SK-N-MC (cell line): ENCODE results near the gene MCU.
"Not testable (repeated sequence)": the region's sequence is repeated elsewhere in the genome, so short reads cannot be mapped to it uniquely, and the experiment has no call there.

Experiments used
- DNase-seq: peaks from one replicate; pipeline ENCODE4 v3.0.0-alpha.2; 2011; ENCODE audit warnings: low read depth, low spot score
- H3K27ac ChIP-seq: fragments of 200-600 bp; sonication (generic); 2 replicates; pipeline ENCODE4 v1.5.1; 2016; ENCODE audit warnings: mixed run types
- H3K36me3 ChIP-seq: fragments of 200-600 bp; sonication (generic); 2 replicates; pipeline ENCODE4 v1.6.1; 2017; ENCODE audit warnings: antibody characterized with exemption, low read length, mixed read lengths; ENCODE audit not compliant: insufficient read depth
- H3K4me3 ChIP-seq: fragments of 200-600 bp; sonication (generic); 2 replicates; pipeline ENCODE4 v1.5.1; 2016
- H3K9ac ChIP-seq: fragments of 200-600 bp; sonication (generic); 2 replicates; pipeline ENCODE4 v1.8.0; 2017; ENCODE audit warnings: mixed run types, mixed read lengths; ENCODE audit not compliant: insufficient read length
- H3K9me3 ChIP-seq: fragments of 200-600 bp; sonication (generic); 2 replicates; pipeline ENCODE4 v1.6.1; 2017; ENCODE audit warnings: low read depth, mild to moderate bottlenecking, antibody characterized with exemption, low read length, moderate library complexity, mixed read lengths
- EZH2 ChIP-seq: fragments of 200-600 bp; sonication (generic); IDR thresholded peaks from one replicate; pipeline ENCODE4 v1.6.1; 2017; ENCODE audit warnings: antibody characterized with exemption
- FOXP2 ChIP-seq: optimal IDR thresholded peaks from 2 replicates; pipeline ENCODE3; 2011; ENCODE audit warnings: mild to moderate bottlenecking, moderate library complexity; ENCODE audit not compliant: insufficient read depth; ENCODE audit errors: extremely low read length, control extremely low read depth
- POLR2AphosphoS5 ChIP-seq: IDR thresholded peaks from 2 replicates; pipeline ENCODE4 v1.6.1; 2012; ENCODE audit warnings: mild to moderate bottlenecking, low read depth, low read length, borderline replicate concordance

MCU gene

GRCh38 chr10:72733989-72734388 lies 42.0 kb downstream of the MCU start:
- H3K4me3 ChIP-seq, result no peak overlapping the region
- no peaks in the 10 kb centered on the region for H3K9me3 ChIP-seq
- no peak overlapping the region for H3K27ac ChIP-seq
- no peak for DNase-seq
- no peak overlapping the region for H3K9ac ChIP-seq
- no peak for TF ChIP-seq EZH2
- no peak for TF ChIP-seq POLR2AphosphoS5
- no peak for TF ChIP-seq FOXP2
- no peaks in the 10 kb centered on the region for H3K36me3 ChIP-seq

- Histone ChIP-seq H3K36me3 (no peaks in the 10 kb centered on the region), H3K27ac (no peak overlapping the region), H3K9ac (no peak overlapping the region), H3K4me3 (no peak overlapping the region), H3K9me3 (no peaks in the 10 kb centered on the region)
- TF ChIP-seq POLR2AphosphoS5 (no peak), FOXP2 (no peak), EZH2 (no peak)
- no peak for DNase-seq
Measured at GRCh38 chr10:72735288-72735936, 43.5 kb downstream of the MCU start.

DNA sequence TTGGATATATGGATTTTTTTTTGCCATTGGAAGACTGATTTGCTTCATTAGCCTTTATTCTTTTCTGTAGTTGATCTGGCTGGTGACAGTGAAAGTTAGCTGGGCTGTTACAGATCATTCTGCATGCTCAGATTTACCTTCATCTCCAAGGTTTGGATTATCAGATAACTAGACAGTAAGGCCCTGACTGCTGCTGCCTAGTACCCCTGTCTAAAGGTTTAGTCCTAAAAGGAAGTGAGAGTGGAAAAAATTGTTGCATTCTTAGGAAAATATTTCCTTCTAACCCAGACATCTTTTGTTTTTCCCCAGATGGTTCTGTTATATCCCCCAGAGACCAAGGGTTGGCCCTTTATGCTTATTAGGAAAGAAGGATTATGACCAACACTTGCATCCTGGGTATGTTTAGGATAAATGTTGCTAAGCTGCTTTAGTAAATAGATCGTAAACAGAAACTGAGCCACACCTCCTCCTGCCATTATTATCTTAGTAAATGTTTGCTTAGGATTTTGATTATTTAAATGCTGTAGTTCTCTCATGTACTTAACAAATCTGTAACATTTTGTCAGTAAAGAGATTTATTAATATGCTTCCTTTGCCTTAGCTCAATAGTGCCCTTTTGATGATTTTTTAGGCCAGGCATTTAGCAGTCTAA lies 44.4 kb downstream of the MCU start:
- no peak for DNase-seq
- no peaks in the 10 kb centered on the region for H3K36me3 ChIP-seq
- no peak overlapping the region for H3K27ac ChIP-seq
- TF ChIP-seq FOXP2, result no peak
- no peak for TF ChIP-seq EZH2
- no peak for TF ChIP-seq POLR2AphosphoS5
- H3K4me3 ChIP-seq, result no peak overlapping the region
- no peak overlapping the region for H3K9ac ChIP-seq
- H3K9me3 ChIP-seq, result no peaks in the 10 kb centered on the region

GRCh38 chr10:72736828-72737220 lies 44.9 kb downstream of the MCU start:
- TF ChIP-seq EZH2, result no peak
- no peak for TF ChIP-seq FOXP2
- no peak for TF ChIP-seq POLR2AphosphoS5
- Histone ChIP-seq H3K36me3 (no peaks in the 10 kb centered on the region), H3K9me3 (no peaks in the 10 kb centered on the region), H3K4me3 (no peak overlapping the region), H3K27ac (no peak overlapping the region), H3K9ac (no peak overlapping the region)
- no peak for DNase-seq

DNA sequence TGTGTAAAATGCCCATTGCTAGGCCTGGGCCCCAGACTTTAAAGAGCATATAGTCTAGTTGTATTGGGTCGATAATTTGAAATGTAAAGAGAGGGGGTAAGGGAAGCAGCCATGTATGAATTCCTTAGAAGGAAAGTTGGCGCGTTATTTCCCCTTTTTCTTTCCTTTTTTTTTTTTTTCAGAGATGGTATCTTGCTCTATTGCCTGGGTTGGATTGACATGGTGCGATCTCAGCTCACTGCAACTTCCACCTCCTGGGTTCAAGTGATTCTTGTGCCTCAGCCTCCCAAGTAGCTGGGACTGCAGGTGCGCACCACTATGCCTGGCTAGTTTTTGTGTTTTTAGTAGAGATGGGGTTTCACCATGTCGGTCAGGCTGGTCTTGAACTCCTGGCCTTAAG lies 45.4 kb downstream of the MCU start:
- not testable (repeated sequence) for DNase-seq, H3K27ac ChIP-seq, H3K9me3 ChIP-seq, H3K9ac ChIP-seq, H3K4me3 ChIP-seq, H3K36me3 ChIP-seq

DNA sequence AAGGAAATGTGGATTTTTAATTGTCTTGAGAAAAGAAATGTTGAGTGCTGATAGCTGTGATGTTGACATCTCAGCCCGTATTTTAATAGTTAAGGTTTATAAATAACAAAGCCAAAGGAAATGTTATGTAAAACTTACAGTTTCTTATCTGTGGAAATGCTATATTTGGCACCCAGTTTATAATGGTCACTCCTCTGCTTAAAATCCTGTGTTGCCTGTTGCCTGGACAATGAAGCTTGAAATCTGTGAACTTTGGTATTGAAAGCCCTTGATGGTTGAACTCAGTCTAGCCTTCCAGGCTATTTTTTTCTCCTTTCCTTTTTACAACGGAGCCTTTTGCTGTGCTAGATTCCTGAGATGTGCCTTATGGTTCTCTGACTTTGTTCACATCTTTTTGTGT lies 46.5 kb downstream of the MCU start:
- H3K9me3 ChIP-seq, result no peaks in the 10 kb centered on the region
- TF ChIP-seq POLR2AphosphoS5, result no peak
- no peak for TF ChIP-seq EZH2
- TF ChIP-seq FOXP2, result no peak
- H3K9ac ChIP-seq, result no peak overlapping the region
- DNase-seq, result no peak
- H3K27ac ChIP-seq, result no peak overlapping the region
- no peaks in the 10 kb centered on the region for H3K36me3 ChIP-seq
- no peak overlapping the region for H3K4me3 ChIP-seq

DNA sequence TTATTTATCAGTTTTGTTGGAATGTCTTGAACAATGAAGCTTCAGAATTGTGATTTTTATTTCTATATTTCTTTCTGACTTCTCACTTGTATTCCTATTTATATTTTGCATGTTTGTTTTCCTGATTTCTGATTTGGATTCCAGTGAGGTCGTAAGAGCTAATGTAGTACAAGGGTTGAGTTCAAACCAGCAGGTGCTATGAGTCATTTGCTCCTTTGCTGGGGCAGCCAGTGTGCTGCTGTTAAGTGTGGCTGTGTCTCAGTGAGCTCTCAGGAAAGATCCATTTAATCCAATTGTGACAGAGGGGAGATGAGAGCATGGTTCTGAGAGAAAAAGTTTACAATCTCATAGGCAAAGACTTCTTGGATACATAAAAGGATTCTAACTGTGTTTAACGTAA lies 48.6 kb downstream of the MCU start:
- Histone ChIP-seq H3K4me3 (no peak overlapping the region), H3K27ac (no peak overlapping the region), H3K9me3 (no peaks in the 10 kb centered on the region), H3K36me3 (no peaks in the 10 kb centered on the region), H3K9ac (no peak overlapping the region)
- TF ChIP-seq EZH2 (no peak), FOXP2 (no peak), POLR2AphosphoS5 (no peak)
- no peak for DNase-seq

DNA sequence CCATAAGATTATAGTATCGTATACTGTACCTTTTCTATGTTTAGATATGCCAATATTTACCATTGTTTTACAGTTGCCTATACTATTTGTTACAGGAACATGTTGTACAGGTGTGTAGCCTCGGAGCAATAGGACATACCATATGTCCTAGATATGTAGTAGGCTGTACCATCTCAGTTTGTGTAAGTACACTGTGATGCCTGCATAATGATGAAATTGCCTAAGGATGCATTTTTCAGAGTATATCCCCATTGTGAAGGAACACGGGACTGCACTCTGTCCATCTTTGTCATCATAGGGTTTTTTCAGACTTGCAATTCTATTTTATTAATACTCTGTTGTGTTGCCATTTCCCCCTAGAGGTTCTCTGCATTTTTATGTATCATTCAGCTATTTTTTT lies 50.1 kb downstream of the MCU start:
- Histone ChIP-seq H3K4me3 (no peak overlapping the region), H3K9ac (no peak overlapping the region), H3K9me3 (no peaks in the 10 kb centered on the region), H3K36me3 (no peaks in the 10 kb centered on the region), H3K27ac (no peak overlapping the region)
- DNase-seq, result no peak
- TF ChIP-seq FOXP2 (no peak), POLR2AphosphoS5 (no peak), EZH2 (no peak)

DNA sequence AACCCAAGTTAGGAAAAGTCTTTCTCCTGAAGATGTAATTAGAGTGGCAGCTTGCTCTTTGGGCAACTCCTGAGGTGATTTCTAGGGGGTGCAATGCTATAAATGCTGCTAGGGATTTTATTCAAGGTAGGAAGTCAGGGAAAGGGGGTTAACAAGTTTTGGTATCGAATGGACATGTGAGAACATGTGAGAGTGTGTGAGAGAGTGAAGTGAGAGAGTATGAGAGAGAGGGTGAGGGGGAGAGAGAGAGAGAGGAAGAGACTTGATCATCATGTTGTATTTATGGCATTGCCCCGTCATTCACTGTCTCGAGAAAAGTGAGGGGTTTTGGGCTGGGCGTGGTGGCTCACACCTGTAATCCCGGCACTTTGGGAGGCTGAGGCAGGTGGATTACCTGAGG lies 50.9 kb downstream of the MCU start:
- no peak for DNase-seq
- Histone ChIP-seq H3K9ac (no peak overlapping the region), H3K27ac (no peak overlapping the region), H3K4me3 (no peak overlapping the region), H3K9me3 (no peaks in the 10 kb centered on the region), H3K36me3 (no peaks in the 10 kb centered on the region)
- TF ChIP-seq POLR2AphosphoS5 (no peak), EZH2 (no peak), FOXP2 (no peak)
